GM12874 (cell line): ENCODE results near the gene TST.

Experiments used
- CTCF ChIP-seq: IDR thresholded peaks from 2 replicates; pipeline ENCODE4 v1.5.1; 2011; ENCODE audit warnings: low read depth, mild to moderate bottlenecking, control low read depth, low read length, moderate library complexity; ENCODE audit not compliant: insufficient read depth

TST gene

DNA sequence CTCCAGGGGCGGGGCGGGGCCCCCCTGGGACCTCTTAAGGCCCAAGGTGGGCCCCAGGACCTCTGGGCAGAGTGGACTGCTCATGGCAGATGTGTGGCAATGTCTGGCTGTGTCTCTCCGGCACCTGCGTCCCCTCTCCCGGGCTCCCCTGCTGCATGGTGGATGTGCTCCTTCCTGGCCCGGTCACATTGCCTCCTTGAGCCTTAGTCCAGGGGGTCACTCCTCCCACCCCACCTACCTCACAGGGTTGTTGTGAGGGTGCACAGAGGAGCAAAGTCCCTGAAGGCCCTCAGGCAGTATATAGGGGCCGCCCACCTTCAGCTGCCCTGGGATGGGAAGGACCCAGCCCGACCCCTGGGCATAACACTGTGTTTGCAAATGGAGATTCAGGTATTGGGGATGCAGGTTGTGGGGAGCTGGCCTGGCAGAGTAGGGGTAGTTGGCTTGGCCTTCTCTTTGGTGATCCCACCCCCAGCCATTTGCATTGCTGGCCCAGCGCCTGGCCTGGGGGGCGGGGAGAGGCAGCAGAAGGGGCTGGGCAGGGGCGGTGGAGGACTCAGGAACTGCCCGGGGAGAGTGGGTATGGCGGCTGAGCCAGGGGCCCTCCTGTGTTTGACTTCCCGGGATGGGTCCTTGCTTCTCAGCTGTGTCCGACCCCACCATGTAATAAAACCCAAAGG lies 43.6 kb upstream of the TST start:
- TF ChIP-seq CTCF = no peak

GRCh38 chr22:37062376-37062675 lies 43.1 kb upstream of the TST start:
- TF ChIP-seq CTCF = no peak

DNA sequence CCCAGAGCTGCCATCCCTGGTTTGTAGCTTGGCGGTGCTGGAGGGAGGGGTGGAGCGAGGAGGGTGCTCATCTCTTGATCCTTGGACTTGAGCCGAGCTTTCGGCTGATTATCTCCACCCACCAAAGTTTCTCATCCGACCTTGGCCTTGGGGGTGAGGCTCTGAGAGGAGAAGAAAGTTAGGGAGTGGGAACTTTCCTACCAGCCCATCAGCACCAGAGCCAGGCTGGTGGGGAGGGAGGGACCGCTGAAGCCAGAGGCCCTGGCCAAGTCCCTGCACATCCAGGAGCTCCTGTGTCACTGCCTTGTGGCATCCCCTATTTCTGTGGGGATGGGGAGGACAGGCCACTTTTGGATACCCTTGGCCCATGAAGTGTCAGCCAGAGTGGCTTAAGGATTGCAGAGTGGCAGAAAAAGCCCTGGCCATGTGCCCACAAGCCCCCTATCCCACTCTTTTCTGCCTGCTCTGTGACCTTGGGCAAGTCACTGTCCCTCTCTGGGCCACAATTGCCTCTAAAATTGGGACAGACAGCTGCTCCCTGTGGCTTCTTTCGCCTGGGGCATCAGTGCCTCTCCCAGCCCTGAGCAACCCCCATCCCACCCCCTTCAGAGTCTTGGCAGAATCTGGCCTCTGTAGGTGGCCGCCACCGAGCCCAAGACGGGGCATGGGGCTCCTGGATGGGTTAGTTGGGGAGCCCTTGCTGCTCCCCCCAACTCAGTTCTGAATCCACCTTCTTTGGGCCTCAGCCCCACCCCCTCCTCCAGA lies 42.5 kb upstream of the TST start:
- no peak for TF ChIP-seq CTCF

GRCh38 chr22:37060801-37061610 lies 41.8 kb upstream of the TST start:
- TF ChIP-seq CTCF = no peak

GRCh38 chr22:37059876-37060449 lies 40.7 kb upstream of the TST start:
- TF ChIP-seq CTCF = no peak

DNA sequence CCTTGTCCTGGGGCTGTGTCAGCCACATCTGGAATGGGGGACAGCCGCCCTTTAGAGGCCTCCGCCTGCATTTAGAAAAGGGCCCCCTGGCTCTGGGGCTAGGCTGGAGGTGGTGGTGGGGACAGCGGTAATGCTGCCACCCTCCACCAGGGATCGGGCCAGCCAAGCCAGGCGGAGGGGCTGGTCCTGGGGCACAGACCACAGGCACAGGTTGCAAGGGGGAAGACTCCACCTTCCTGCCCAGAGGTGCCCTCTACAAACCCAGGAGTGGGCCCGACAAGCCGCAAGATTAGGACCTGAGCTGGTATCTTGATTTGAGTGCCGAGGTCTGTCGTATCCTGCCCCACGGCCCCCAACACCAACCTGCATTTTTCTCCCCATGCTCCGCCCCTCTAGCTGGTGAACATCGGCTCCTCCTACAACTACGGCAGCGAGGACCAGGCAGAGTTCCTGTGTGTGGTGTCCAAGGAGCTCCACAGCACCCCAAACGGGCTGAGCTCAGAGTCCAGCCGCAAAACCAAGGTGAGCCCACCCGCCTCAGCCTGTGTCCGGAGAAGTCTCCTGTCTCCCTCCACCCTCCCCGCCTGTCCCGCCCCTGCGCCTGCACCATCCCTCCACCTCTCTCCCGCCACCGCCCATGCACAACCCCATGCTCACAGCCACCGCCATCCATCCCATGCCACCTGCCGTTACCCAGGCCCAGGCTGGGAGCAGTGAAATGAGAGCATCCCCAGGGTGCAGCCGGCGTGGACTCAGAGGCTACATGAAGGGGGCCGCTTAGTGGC lies 39.9 kb upstream of the TST start:
- TF ChIP-seq CTCF = no peak
